Measurements from ENCODE around the gene ARRDC4. TPM values are rescaled to one million over a fixed set of nuclear protein-coding genes. Genes with fewer than 3 reads are reported as not detected.
A peak's percentile ranks its signal among the peaks of the same experiment; 100 is the strongest.
"Not testable (repeated sequence)": the region's sequence is repeated elsewhere in the genome, so short reads cannot be mapped to it uniquely, and the experiment has no call there.

Gene ARRDC4
- total RNA-seq, 3 donors from 2014 or later (not counting 1 experiment from before 2014, with no cell fraction given), result 6.6 to 7.3 (median 7.0) TPM

DNA sequence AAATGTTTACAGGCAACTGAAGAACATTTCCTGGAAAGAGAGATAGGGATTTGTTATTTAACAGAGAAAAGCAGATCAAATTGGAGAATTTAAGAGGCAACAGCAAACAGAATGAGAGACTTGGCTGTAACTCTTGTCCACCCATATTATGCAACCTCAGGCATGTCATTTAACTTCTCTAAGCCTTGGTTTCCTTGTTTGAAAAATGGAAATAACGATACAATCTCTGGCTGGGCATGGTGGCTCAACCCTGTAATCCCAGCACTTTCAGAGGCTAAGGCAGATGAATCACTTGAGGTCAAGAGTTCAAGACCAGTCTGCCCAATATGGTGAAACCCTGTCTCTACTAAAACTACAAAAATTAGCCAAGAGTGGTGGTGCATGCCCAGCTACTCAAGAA is 23.7 kb downstream of the ARRDC4 start:
- intact Hi-C loops (cut with micrococcal nuclease), result no loop called here
- Mint-ChIP-seq H3K9me3 (no peaks in the 10 kb centered on the region), H3K36me3 (no peaks in the 10 kb centered on the region), H3K4me1 (no peaks in the 10 kb centered on the region), H3K4me3 (no peak overlapping the region), H3K27me3 (ENCODE audit: low read depth in 2 of 2) (peaks cover 13 to 26% of the 10 kb centered on the region in 2 donors), H3K27ac (no peak overlapping the region)
- TF ChIP-seq, protein P1, sequence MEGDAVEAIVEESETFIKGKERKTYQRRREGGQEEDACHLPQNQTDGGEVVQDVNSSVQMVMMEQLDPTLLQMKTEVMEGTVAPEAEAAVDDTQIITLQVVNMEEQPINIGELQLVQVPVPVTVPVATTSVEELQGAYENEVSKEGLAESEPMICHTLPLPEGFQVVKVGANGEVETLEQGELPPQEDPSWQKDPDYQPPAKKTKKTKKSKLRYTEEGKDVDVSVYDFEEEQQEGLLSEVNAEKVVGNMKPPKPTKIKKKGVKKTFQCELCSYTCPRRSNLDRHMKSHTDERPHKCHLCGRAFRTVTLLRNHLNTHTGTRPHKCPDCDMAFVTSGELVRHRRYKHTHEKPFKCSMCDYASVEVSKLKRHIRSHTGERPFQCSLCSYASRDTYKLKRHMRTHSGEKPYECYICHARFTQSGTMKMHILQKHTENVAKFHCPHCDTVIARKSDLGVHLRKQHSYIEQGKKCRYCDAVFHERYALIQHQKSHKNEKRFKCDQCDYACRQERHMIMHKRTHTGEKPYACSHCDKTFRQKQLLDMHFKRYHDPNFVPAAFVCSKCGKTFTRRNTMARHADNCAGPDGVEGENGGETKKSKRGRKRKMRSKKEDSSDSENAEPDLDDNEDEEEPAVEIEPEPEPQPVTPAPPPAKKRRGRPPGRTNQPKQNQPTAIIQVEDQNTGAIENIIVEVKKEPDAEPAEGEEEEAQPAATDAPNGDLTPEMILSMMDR (IDR thresholded peaks at IDR 0.05), result no peak
- ATAC-seq (peak in 1 of 3 donors; percentile 44), DNase-seq (no peak)
- WGBS (ENCODE audit: insufficient coverage), result 77% methylated on average over 1 of the region's 1 CpG
- no peaks in the 10 kb centered on the region for H3K27me3 ChIP-seq (ENCODE audit: control insufficient read depth, insufficient read depth, low read length)
- no peak overlapping the region for H3K27ac ChIP-seq (ENCODE audit: low read length)
- peaks cover 7% of the 10 kb centered on the region for H3K9me3 ChIP-seq (ENCODE audit: control insufficient read depth, insufficient read depth, low read length)
- no peak overlapping the region for H3K4me3 ChIP-seq (ENCODE audit: low read length)
- H3K4me1 ChIP-seq (ENCODE audit: control insufficient read depth, insufficient read depth, low read length), result no peaks in the 10 kb centered on the region
- no peaks in the 10 kb centered on the region for H3K36me3 ChIP-seq (ENCODE audit: control insufficient read depth, insufficient read depth, low read length)

DNA sequence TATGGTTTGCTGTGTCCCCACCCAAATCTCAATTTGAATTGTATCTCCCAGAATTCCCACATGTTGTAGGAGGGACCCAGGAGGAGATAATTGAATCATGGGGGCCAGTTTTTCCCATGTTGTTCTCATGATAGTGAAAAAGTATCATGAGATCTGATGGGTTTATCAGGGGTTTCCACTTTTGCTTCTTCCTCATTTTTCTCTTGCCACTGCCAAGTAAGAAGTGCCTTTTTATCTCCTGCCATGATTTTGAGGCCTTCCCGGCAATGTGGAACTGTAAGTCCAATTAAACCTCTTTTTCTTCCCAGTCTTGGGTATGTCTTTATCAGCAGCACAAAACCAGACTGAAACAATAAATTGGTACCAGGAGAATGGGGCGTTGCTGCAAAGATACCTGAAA is 25.5 kb downstream of the ARRDC4 start:
- WGBS (ENCODE audit: insufficient coverage), result 89% methylated on average over 2 of the region's 2 CpGs
- H3K4me1 ChIP-seq (ENCODE audit: control insufficient read depth, insufficient read depth, low read length); H3K36me3 ChIP-seq (ENCODE audit: control insufficient read depth, insufficient read depth, low read length); H3K9me3 ChIP-seq (ENCODE audit: control insufficient read depth, insufficient read depth, low read length); H3K4me3 Mint-ChIP-seq; ATAC-seq; H3K27me3 ChIP-seq (ENCODE audit: control insufficient read depth, insufficient read depth, low read length); H3K27ac ChIP-seq (ENCODE audit: low read length); H3K4me1 Mint-ChIP-seq; intact Hi-C loops (cut with micrococcal nuclease); H3K27ac Mint-ChIP-seq; H3K36me3 Mint-ChIP-seq; H3K9me3 Mint-ChIP-seq; DNase-seq; H3K4me3 ChIP-seq (ENCODE audit: low read length): not testable (repeated sequence)
- H3K27me3 Mint-ChIP-seq (ENCODE audit: low read depth in 2 of 2), result peaks cover 12 to 21% of the 10 kb centered on the region in 2 donors

DNA sequence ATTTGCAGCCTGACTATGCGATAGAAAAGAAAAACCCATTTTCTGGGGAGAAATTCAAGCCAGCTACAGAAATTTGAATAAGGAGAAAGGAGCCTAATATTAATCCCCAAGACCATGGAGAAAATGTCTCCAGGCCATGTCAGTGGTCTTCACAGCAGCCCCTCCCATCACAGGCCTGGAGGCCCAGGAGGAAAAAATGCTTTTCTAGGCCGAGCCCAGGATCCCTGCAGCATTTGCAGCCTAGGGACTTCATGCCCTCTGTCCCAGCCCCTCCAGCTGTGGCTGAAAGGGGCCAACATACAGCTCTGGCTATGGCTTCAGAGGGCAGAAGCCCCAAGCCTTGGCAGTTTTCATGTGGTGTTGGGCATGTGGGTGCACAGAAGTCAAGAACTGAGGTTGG is 26.3 kb downstream of the ARRDC4 start:
- Histone ChIP-seq H3K27ac (ENCODE audit: low read length) (no peak overlapping the region), H3K9me3 (ENCODE audit: control insufficient read depth, insufficient read depth, low read length) (peaks cover 7% of the 10 kb centered on the region), H3K4me3 (ENCODE audit: low read length) (no peak overlapping the region), H3K4me1 (ENCODE audit: control insufficient read depth, insufficient read depth, low read length) (no peaks in the 10 kb centered on the region), H3K27me3 (ENCODE audit: control insufficient read depth, insufficient read depth, low read length) (no peaks in the 10 kb centered on the region), H3K36me3 (ENCODE audit: control insufficient read depth, insufficient read depth, low read length) (no peaks in the 10 kb centered on the region)
- no peak for ATAC-seq
- TF ChIP-seq, protein P1 (IDR thresholded peaks at IDR 0.05), result no peak
- WGBS (ENCODE audit: insufficient coverage), result 88% methylated on average over 2 of the region's 2 CpGs
- Mint-ChIP-seq H3K36me3 (no peaks in the 10 kb centered on the region), H3K27me3 (ENCODE audit: low read depth in 2 of 2) (peaks cover 12 to 21% of the 10 kb centered on the region in 2 donors), H3K9me3 (no peaks in the 10 kb centered on the region), H3K4me1 (no peaks in the 10 kb centered on the region), H3K27ac (no peak overlapping the region), H3K4me3 (no peak overlapping the region)
- no peak for DNase-seq
- intact Hi-C loops (cut with micrococcal nuclease), result no loop called here

DNA sequence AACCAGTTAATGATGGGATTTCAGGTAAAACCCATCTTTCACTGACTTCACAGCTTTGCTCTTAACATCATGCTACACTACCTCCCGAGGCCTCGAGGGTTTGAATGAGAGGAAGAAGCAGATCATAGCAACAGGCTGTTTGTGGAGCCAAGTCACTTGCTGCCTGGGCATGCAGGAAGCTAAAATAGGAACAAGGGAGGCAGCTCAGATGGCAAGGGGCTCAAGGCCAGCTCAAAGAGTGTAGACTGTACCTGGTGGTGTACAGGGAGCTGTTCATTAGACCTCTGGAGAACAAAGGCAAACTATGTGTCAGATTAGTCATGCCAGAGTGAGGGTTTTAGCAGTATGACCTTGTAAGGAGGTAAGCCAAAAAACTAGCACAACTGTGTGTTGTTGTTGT is 28.8 kb downstream of the ARRDC4 start:
- Histone ChIP-seq H3K27me3 (ENCODE audit: control insufficient read depth, insufficient read depth, low read length) (no peaks in the 10 kb centered on the region), H3K4me1 (ENCODE audit: control insufficient read depth, insufficient read depth, low read length) (no peaks in the 10 kb centered on the region), H3K36me3 (ENCODE audit: control insufficient read depth, insufficient read depth, low read length) (no peaks in the 10 kb centered on the region), H3K27ac (ENCODE audit: low read length) (no peak overlapping the region), H3K9me3 (ENCODE audit: control insufficient read depth, insufficient read depth, low read length) (peaks cover 7% of the 10 kb centered on the region), H3K4me3 (ENCODE audit: low read length) (no peak overlapping the region)
- TF ChIP-seq, protein P1 (IDR thresholded peaks at IDR 0.05), result no peak
- WGBS (ENCODE audit: insufficient coverage), result 32% methylated on average over 2 of the region's 2 CpGs
- no peaks in the 10 kb centered on the region for H3K36me3 Mint-ChIP-seq
- intact Hi-C loops (cut with micrococcal nuclease), result no loop called here
- no peaks in the 10 kb centered on the region for H3K9me3 Mint-ChIP-seq
- DNase-seq (no peak), ATAC-seq (no peak)
- no peak overlapping the region for H3K27ac Mint-ChIP-seq
- H3K27me3 Mint-ChIP-seq (ENCODE audit: low read depth in 2 of 2), result peaks cover 12 to 13% of the 10 kb centered on the region in 2 donors
- H3K4me3 Mint-ChIP-seq, result no peak overlapping the region
- H3K4me1 Mint-ChIP-seq, result no peaks in the 10 kb centered on the region
